ENCODE results near the gene STX10.

STX10 gene

GRCh38 chr19:13101590-13102415 lies 48.4 kb downstream of the STX10 start:
- in situ Hi-C loops (cut with MboI; ENCODE audit: low sequenced_read_pairs), result no loop called here

GRCh38 chr19:13100841-13101589 lies 49.2 kb downstream of the STX10 start:
- in situ Hi-C loops (cut with MboI; ENCODE audit: low sequenced_read_pairs), result no loop called here

GRCh38 chr19:13100031-13100588 lies 50.1 kb downstream of the STX10 start:
- in situ Hi-C loops (cut with MboI; ENCODE audit: low sequenced_read_pairs), result no loop called here

GRCh38 chr19:13099073-13099999 lies 50.8 kb downstream of the STX10 start:
- in situ Hi-C loops (cut with MboI; ENCODE audit: low sequenced_read_pairs), result no loop called here

GRCh38 chr19:13098277-13099072 lies 51.7 kb downstream of the STX10 start:
- in situ Hi-C loops (cut with MboI; ENCODE audit: low sequenced_read_pairs), result no loop called here

GRCh38 chr19:13097463-13098258 lies 52.5 kb downstream of the STX10 start:
- in situ Hi-C loops (cut with MboI; ENCODE audit: low sequenced_read_pairs), result no loop called here

GRCh38 chr19:13097033-13097462 lies 53.1 kb downstream of the STX10 start:
- in situ Hi-C loops (cut with MboI; ENCODE audit: low sequenced_read_pairs), result no loop called here

- in situ Hi-C loops (cut with MboI; ENCODE audit: low sequenced_read_pairs), result no loop called here
These were observed 53.9 kb downstream of the STX10 start for GRCh38 chr19:13095934-13096927.

GRCh38 chr19:13095393-13095784 lies 54.8 kb downstream of the STX10 start:
- in situ Hi-C loops (cut with MboI; ENCODE audit: low sequenced_read_pairs), result no loop called here

- in situ Hi-C loops (cut with MboI; ENCODE audit: low sequenced_read_pairs), result loop anchor here (5.0 kb wide), 1 partner anchor 118 kb away; no protein-coding TSS in a partner anchor
These were observed 55.3 kb downstream of the STX10 start for GRCh38 chr19:13094771-13095392.

GRCh38 chr19:13094106-13094504 lies 56.1 kb downstream of the STX10 start:
- in situ Hi-C loops (cut with MboI; ENCODE audit: low sequenced_read_pairs), result loop anchor here (5.0 kb wide), 1 partner anchor 117 kb away; no protein-coding TSS in a partner anchor
